ENCODE results near the gene MRGPRD.

- TF ChIP-seq CTCF (conservative IDR thresholded peaks at IDR 0.05; ENCODE audit: low read length), result no peak
- no peak for TF ChIP-seq EZH2phosphoT487 (IDR thresholded peaks at IDR 0.05; ENCODE audit: borderline replicate concordance, low read depth, low read length)
These were observed 48.9 kb downstream of the MRGPRD start for GRCh38 chr11:68931911-68932310.
